T follicular helper cell (primary cell): ENCODE data around the gene STAB1.

ENCODE experiments used
- DNase-seq: peaks from one replicate; pipeline ENCODE4 v3.0.0-alpha.2; 2020; ENCODE audit warnings: low read depth

The STAB1 gene

GRCh38 chr3:52563984-52564383, 68.8 kb downstream of the STAB1 start:
- no peak for DNase-seq

GRCh38 chr3:52568069-52568468, 72.9 kb downstream of the STAB1 start:
- DNase-seq = no peak

- no peak for DNase-seq
These were observed 74.9 kb downstream of the STAB1 start for GRCh38 chr3:52570076-52570475.

GRCh38 chr3:52572221-52572620, 77.1 kb downstream of the STAB1 start:
- no peak for DNase-seq
